WTC11 (cell line): ENCODE results near the gene PITPNM3. TPM values are rescaled to one million over a fixed set of nuclear protein-coding genes. Genes with fewer than 3 reads are reported as not detected.

Experiments used
- ATAC-seq: fragments of 200-7000 bp; cut with Tn5 transposase; 2 replicates; pipeline ENCODE4 v1.10.0; 2021; ENCODE audit warnings: mild to moderate bottlenecking, moderate library complexity
- CTCF ChIA-PET: fragments of 300-600 bp; sonication (Branson Sonifier 250); formaldehyde crosslinking; loops from one replicate; lab custom pipeline; 2021; ENCODE audit warnings: antibody characterized with exemption; lab: Charles Lee
- POLR2A ChIA-PET: fragments of 350-600 bp; sonication (Branson Sonifier 250); formaldehyde crosslinking; loops from one replicate; lab custom pipeline; 2021; ENCODE audit warnings: antibody characterized with exemption; lab: Charles Lee
- DNase-seq: peaks from one replicate; pipeline ENCODE4 v3.0.0; 2021; ENCODE audit warnings: low spot score
- H3K27ac Mint-ChIP-seq: 2 replicates; pipeline ENCODE4 v1.8.0; 2021; ENCODE audit warnings: mixed read lengths
- H3K27me3 Mint-ChIP-seq: 2 replicates; pipeline ENCODE4 v1.8.0; 2021; ENCODE audit warnings: low read depth, mild to moderate bottlenecking, moderate library complexity, mixed read lengths
- H3K36me3 Mint-ChIP-seq: 2 replicates; pipeline ENCODE4 v1.8.0; 2021; ENCODE audit warnings: mixed read lengths
- H3K4me1 Mint-ChIP-seq: 2 replicates; pipeline ENCODE4 v1.8.0; 2022; ENCODE audit warnings: mixed read lengths
- H3K4me3 Mint-ChIP-seq: 2 replicates; pipeline ENCODE4 v1.8.0; 2021; ENCODE audit warnings: mild to moderate bottlenecking, moderate library complexity, mixed read lengths
- H3K9me3 Mint-ChIP-seq: 2 replicates; pipeline ENCODE4 v1.8.0; 2021; ENCODE audit warnings: mixed read lengths
- ARID4B ChIP-seq: sonication (generic); formaldehyde crosslinking; IDR thresholded peaks from 2 replicates; pipeline ENCODE4 v1.8.0; 2023; ENCODE audit warnings: missing genetic modification reagents, mild to moderate bottlenecking, borderline replicate concordance
- ATF6 ChIP-seq: sonication (generic); formaldehyde crosslinking; IDR thresholded peaks from 2 replicates; pipeline ENCODE4 v1.8.1; 2023; ENCODE audit warnings: mild to moderate bottlenecking, missing genetic modification reagents
- CREM ChIP-seq: sonication (generic); formaldehyde crosslinking; IDR thresholded peaks from 2 replicates; pipeline ENCODE4 v1.8.1; 2022; ENCODE audit warnings: mild to moderate bottlenecking, missing genetic modification reagents, moderate library complexity
- ERG ChIP-seq: fragments of 250-450 bp; sonication (Bioruptor Pico); IDR thresholded peaks from 2 replicates; pipeline ENCODE4 v1.8.0; 2021; ENCODE audit warnings: mild to moderate bottlenecking
- FOXJ3 ChIP-seq: sonication (generic); formaldehyde crosslinking; IDR thresholded peaks from 2 replicates; pipeline ENCODE4 v1.9.0; 2021; ENCODE audit warnings: missing genetic modification reagents, mild to moderate bottlenecking, borderline replicate concordance
- FOXK1 ChIP-seq: sonication (generic); formaldehyde crosslinking; IDR thresholded peaks from 2 replicates; pipeline ENCODE4 v1.8.0; 2022; ENCODE audit warnings: mild to moderate bottlenecking, moderate library complexity, missing genetic modification reagents
- FOXP4 ChIP-seq: sonication (generic); formaldehyde crosslinking; IDR thresholded peaks from 2 replicates; pipeline ENCODE4 v1.8.0; 2022; ENCODE audit warnings: mild to moderate bottlenecking, missing genetic modification reagents
- HMGA2 ChIP-seq: fragments of 250-450 bp; sonication (Bioruptor Pico); IDR thresholded peaks from 2 replicates; pipeline ENCODE4 v1.4.0; 2021; ENCODE audit warnings: mild to moderate bottlenecking, moderate library complexity
- IRF1 ChIP-seq: sonication (generic); formaldehyde crosslinking; IDR thresholded peaks from 2 replicates; pipeline ENCODE4 v1.8.0; 2023; ENCODE audit warnings: missing genetic modification reagents
- JAZF1 ChIP-seq: fragments of 250-450 bp; sonication (Bioruptor Pico); IDR thresholded peaks from 2 replicates; pipeline ENCODE4 v1.9.0; 2021; ENCODE audit warnings: moderate library complexity, mild to moderate bottlenecking, inconsistent platforms
- KAT7 ChIP-seq: sonication (generic); formaldehyde crosslinking; IDR thresholded peaks from 2 replicates; pipeline ENCODE4 v1.8.1; 2023; ENCODE audit warnings: missing genetic modification reagents, mild to moderate bottlenecking, borderline replicate concordance
- RORB ChIP-seq: fragments of 250-450 bp; sonication (Bioruptor Pico); IDR thresholded peaks from 2 replicates; pipeline ENCODE4 v1.9.0; 2021; ENCODE audit warnings: mild to moderate bottlenecking
- SMAD3 ChIP-seq: sonication (generic); formaldehyde crosslinking; IDR thresholded peaks from 2 replicates; pipeline ENCODE4 v1.8.0; 2022; ENCODE audit warnings: missing genetic modification reagents, mild to moderate bottlenecking, borderline replicate concordance
- SOX15 ChIP-seq: fragments of 250-450 bp; sonication (Bioruptor Pico); IDR thresholded peaks from 2 replicates; pipeline ENCODE4 v1.9.0; 2021; ENCODE audit warnings: mild to moderate bottlenecking
- SP1 ChIP-seq: sonication (generic); formaldehyde crosslinking; conservative IDR thresholded peaks from 2 replicates; pipeline ENCODE4 v1.8.1; 2022; ENCODE audit warnings: missing genetic modification reagents
- TEAD4 ChIP-seq: sonication (generic); formaldehyde crosslinking; IDR thresholded peaks from 2 replicates; pipeline ENCODE4 v1.8.0; 2022; ENCODE audit warnings: mild to moderate bottlenecking, missing genetic modification reagents
- ZNF138 ChIP-seq: sonication (generic); formaldehyde crosslinking; conservative IDR thresholded peaks from 2 replicates; pipeline ENCODE4 v1.8.1; 2022; ENCODE audit warnings: mild to moderate bottlenecking, moderate library complexity, missing genetic modification reagents
- ZNF232 ChIP-seq: sonication (generic); formaldehyde crosslinking; IDR thresholded peaks from 2 replicates; pipeline ENCODE4 v1.8.0; 2022; ENCODE audit warnings: mild to moderate bottlenecking, missing genetic modification reagents
- ZNF263 ChIP-seq: sonication (generic); formaldehyde crosslinking; IDR thresholded peaks from 2 replicates; pipeline ENCODE4 v1.8.1; 2022; ENCODE audit warnings: low read depth, mild to moderate bottlenecking, moderate library complexity, missing genetic modification reagents
- ZNF317 ChIP-seq: sonication (generic); formaldehyde crosslinking; IDR thresholded peaks from 2 replicates; pipeline ENCODE4 v1.8.1; 2023; ENCODE audit warnings: low read depth, mild to moderate bottlenecking, moderate library complexity, missing genetic modification reagents, borderline replicate concordance
- ZNF671 ChIP-seq: fragments of 250-450 bp; sonication (Bioruptor Pico); IDR thresholded peaks from 2 replicates; pipeline ENCODE4 v1.8.0; 2021; ENCODE audit warnings: mild to moderate bottlenecking
- total RNA-seq: library from RNA; stranded (reverse); gene quantifications from 3 replicates; pipeline ENCODE4 v1.2.3, GENCODE V29; 2021

PITPNM3 gene
- total RNA-seq, 1 experiment from 2014 or later: 2.8 TPM

- H3K9me3 Mint-ChIP-seq: peaks cover 14% of the 10 kb centered on the region
- DNase-seq: no peak
- no peaks in the 10 kb centered on the region for H3K27me3 Mint-ChIP-seq
- CTCF ChIA-PET: interaction anchor here (0.7 kb wide), 1 partner anchor 457 kb away, joined by 3 read pairs; no protein-coding TSS in a partner anchor
- no peak for TF ChIP-seq FOXK1
- no peak for TF ChIP-seq IRF1 (CRISPR knock-in tag)
- no peak for TF ChIP-seq TEAD4 (CRISPR knock-in tag)
- TF ChIP-seq ZNF671 (CRISPR knock-in tag): no peak
- no peak for TF ChIP-seq ZNF263 (CRISPR knock-in tag)
- no peak for TF ChIP-seq ZNF138 (CRISPR knock-in tag)
- no peak for TF ChIP-seq JAZF1 (CRISPR knock-in tag)
- no peak for TF ChIP-seq ZNF317 (CRISPR knock-in tag)
- TF ChIP-seq ZNF232 (CRISPR knock-in tag): no peak
- no peak overlapping the region for H3K27ac Mint-ChIP-seq
- peaks cover 16% of the 10 kb centered on the region; the same call in 1 of the 2 replicates for H3K4me1 Mint-ChIP-seq
- no peak for ATAC-seq
- 0 out of 2 replicates have a peak, but pooled peaks cover 3% of the 10 kb centered on the region for H3K36me3 Mint-ChIP-seq
- H3K4me3 Mint-ChIP-seq: no peak overlapping the region
- POLR2A ChIA-PET: no interaction called here
These were observed 19.7 kb downstream of the PITPNM3 start for GRCh38 chr17:6536566-6537065.

GRCh38 chr17:6536053-6536452 lies 20.3 kb downstream of the PITPNM3 start:
- ChIA-PET POLR2A (no interaction called here), CTCF (interaction anchor here (0.7 kb wide), 1 partner anchor 457 kb away, joined by 3 read pairs; no protein-coding TSS in a partner anchor)
- no peak for DNase-seq
- Mint-ChIP-seq H3K27me3 (no peaks in the 10 kb centered on the region), H3K9me3 (peaks cover 14% of the 10 kb centered on the region), H3K4me1 (peaks cover 15% of the 10 kb centered on the region), H3K27ac (no peak overlapping the region), H3K4me3 (no peak overlapping the region), H3K36me3 (0 out of 2 replicates have a peak, but pooled peaks cover 3% of the 10 kb centered on the region)
- no peak for ATAC-seq
- TF ChIP-seq HMGA2: no peak
- TF ChIP-seq RORB (CRISPR knock-in tag): no peak
- TF ChIP-seq FOXK1: no peak
- TF ChIP-seq SOX15 (CRISPR knock-in tag): no peak
- no peak for TF ChIP-seq SMAD3 (CRISPR knock-in tag)
- TF ChIP-seq ATF6 (CRISPR knock-in tag): no peak
- TF ChIP-seq FOXP4 (CRISPR knock-in tag): no peak
- no peak for TF ChIP-seq FOXJ3 (CRISPR knock-in tag)

GRCh38 chr17:6534846-6535514 lies 21.4 kb downstream of the PITPNM3 start:
- ChIA-PET POLR2A (no interaction called here), CTCF (interaction anchor here (1.6 kb wide), 1 partner anchor 62 kb away, joined by 5 read pairs; no protein-coding TSS in a partner anchor)
- Mint-ChIP-seq H3K36me3 (0 out of 2 replicates have a peak, but pooled peaks cover 3% of the 10 kb centered on the region), H3K4me1 (peaks cover 17% of the 10 kb centered on the region), H3K27ac (no peak overlapping the region), H3K4me3 (no peak overlapping the region), H3K9me3 (peaks cover 14% of the 10 kb centered on the region), H3K27me3 (no peaks in the 10 kb centered on the region)
- ATAC-seq (no peak), DNase-seq (no peak)
- TF ChIP-seq ERG (CRISPR knock-in tag): no peak
- no peak for TF ChIP-seq KAT7 (CRISPR knock-in tag)
- TF ChIP-seq CREM: no peak
- TF ChIP-seq ARID4B: no peak
- no peak for TF ChIP-seq SP1 (CRISPR knock-in tag)
